CD4-positive, alpha-beta T cell (primary cell): ENCODE results near the gene PTGER3. TPM values are rescaled to one million over a fixed set of nuclear protein-coding genes. Genes with fewer than 3 reads are reported as not detected.

Source experiments
- ATAC-seq: fragments of 200-7000 bp; cut with Tn5 transposase; one replicate; pipeline ENCODE4 v1.10.0; 2022; ENCODE audit warnings: mild to moderate bottlenecking; ENCODE audit not compliant: poor library complexity
- CTCF ChIA-PET: fragments of 350-600 bp; sonication (Branson Sonifier 250); formaldehyde crosslinking; loops from one replicate; lab custom pipeline; 2021; ENCODE audit warnings: antibody characterized with exemption, inconsistent platforms; lab: Charles Lee
- POLR2A ChIA-PET: fragments of 350-600 bp; sonication (Branson Sonifier 250); formaldehyde crosslinking; loops from one replicate; lab custom pipeline; 2021; ENCODE audit warnings: antibody characterized with exemption, inconsistent platforms; lab: Charles Lee
- DNase-seq, 14 experiments: peaks; one replicate each; pipeline ENCODE4 v3.0.0-alpha.2; 2013 to 2020; ENCODE audit warnings: mixed read lengths in 2 of 14
- H3K27ac ChIP-seq, 2 donors: one replicate each; pipeline versions ENCODE4 v1.5.1 to v1.7.0; 2013; ENCODE audit warnings: low read length in 2 of 2, low read depth in 1 of 2, mild to moderate bottlenecking in 1 of 2
- H3K27me3 ChIP-seq, 2 experiments: 1 replicate in 1 of 2; 2 replicates in 1 of 2; pipeline versions ENCODE4 v1.6.1 to v1.7.0; 2013; ENCODE audit warnings: low read length in 2 of 2, control low read depth in 1 of 2, mild to moderate bottlenecking in 1 of 2, moderate library complexity in 1 of 2; ENCODE audit not compliant: insufficient read depth in 2 of 2, control insufficient read depth in 1 of 2
- H3K36me3 ChIP-seq: one replicate; pipeline ENCODE4 v1.6.1; 2013; ENCODE audit warnings: low read length, control low read depth; ENCODE audit not compliant: insufficient read depth
- H3K4me1 ChIP-seq: one replicate; pipeline ENCODE4 v1.6.1; 2013; ENCODE audit warnings: low read length, control low read depth; ENCODE audit not compliant: insufficient read depth
- H3K4me3 ChIP-seq: one replicate; pipeline ENCODE4 v1.5.1; 2013; ENCODE audit warnings: mild to moderate bottlenecking, low read length, moderate library complexity
- H3K9me3 ChIP-seq, 2 experiments: 1 replicate in 1 of 2; 2 replicates in 1 of 2; pipeline versions ENCODE4 v1.6.1 to v1.7.0; 2013; ENCODE audit warnings: low read length in 2 of 2, mild to moderate bottlenecking in 2 of 2, control low read depth in 1 of 2, moderate library complexity in 1 of 2; ENCODE audit not compliant: control insufficient read depth in 1 of 2, insufficient read depth in 1 of 2
- H3K27ac Mint-ChIP-seq: one replicate; pipeline ENCODE4 v1.8.0; 2020; ENCODE audit warnings: mixed read lengths
- H3K27me3 Mint-ChIP-seq: one replicate; pipeline ENCODE4 v1.8.0; 2021; ENCODE audit warnings: mixed read lengths
- H3K36me3 Mint-ChIP-seq: one replicate; pipeline ENCODE4 v1.8.0; 2021; ENCODE audit warnings: low read depth, mixed read lengths
- H3K4me1 Mint-ChIP-seq: one replicate; pipeline ENCODE4 v1.8.0; 2021; ENCODE audit warnings: low read depth, mixed read lengths
- H3K4me3 Mint-ChIP-seq: one replicate; pipeline ENCODE4 v1.8.0; 2020; ENCODE audit warnings: mild to moderate bottlenecking, mixed read lengths
- H3K9me3 Mint-ChIP-seq: one replicate; pipeline ENCODE4 v1.8.0; 2020; ENCODE audit warnings: mixed read lengths
- intact Hi-C, 2 experiments: fragments of 100-400 bp; cut with DNase I in 1 of 2; cut with micrococcal nuclease in 1 of 2; formaldehyde crosslinking; loops; one replicate each; pipeline versions ENCODE4 v1.15.1 to v1.9.0; 2023 to 2025; cut with DNase I, micrococcal nuclease
- total RNA-seq, 174 experiments: library from RNA in 2 of 174; stranded (reverse) in 2 of 174; gene quantifications; one replicate each; pipeline ENCODE4 v1.2.3 and lab custom pipeline; 2021 to 2026
- TF ChIP-seq, protein P1 (sequence below): fragments of 200-600 bp; IDR thresholded peaks from one replicate; pipeline ENCODE4 v1.8.0; 2022; ENCODE audit warnings: antibody characterized with exemption, mild to moderate bottlenecking

Gene PTGER3
- total RNA-seq, 2 experiments from 2014 or later = not detected

- peaks cover 0 to 8% of the 10 kb centered on the region in 2 experiments for H3K27me3 ChIP-seq
- H3K4me3 ChIP-seq = no peak overlapping the region
- Mint-ChIP-seq H3K27ac (no peak overlapping the region), H3K9me3 (no peaks in the 10 kb centered on the region), H3K27me3 (peaks cover 11% of the 10 kb centered on the region), H3K36me3 (no peaks in the 10 kb centered on the region), H3K4me1 (no peaks in the 10 kb centered on the region), H3K4me3 (no peak overlapping the region)
- H3K9me3 ChIP-seq = no peaks in the 10 kb centered on the region
- ATAC-seq = no peak
- CTCF ChIA-PET = interaction anchor here (1.5 kb wide), 1 partner anchor 10 kb away, joined by 3 read pairs; no protein-coding TSS in a partner anchor
- H3K36me3 ChIP-seq = no peaks in the 10 kb centered on the region
- no peaks in the 10 kb centered on the region for H3K4me1 ChIP-seq
- TF ChIP-seq, protein P1, sequence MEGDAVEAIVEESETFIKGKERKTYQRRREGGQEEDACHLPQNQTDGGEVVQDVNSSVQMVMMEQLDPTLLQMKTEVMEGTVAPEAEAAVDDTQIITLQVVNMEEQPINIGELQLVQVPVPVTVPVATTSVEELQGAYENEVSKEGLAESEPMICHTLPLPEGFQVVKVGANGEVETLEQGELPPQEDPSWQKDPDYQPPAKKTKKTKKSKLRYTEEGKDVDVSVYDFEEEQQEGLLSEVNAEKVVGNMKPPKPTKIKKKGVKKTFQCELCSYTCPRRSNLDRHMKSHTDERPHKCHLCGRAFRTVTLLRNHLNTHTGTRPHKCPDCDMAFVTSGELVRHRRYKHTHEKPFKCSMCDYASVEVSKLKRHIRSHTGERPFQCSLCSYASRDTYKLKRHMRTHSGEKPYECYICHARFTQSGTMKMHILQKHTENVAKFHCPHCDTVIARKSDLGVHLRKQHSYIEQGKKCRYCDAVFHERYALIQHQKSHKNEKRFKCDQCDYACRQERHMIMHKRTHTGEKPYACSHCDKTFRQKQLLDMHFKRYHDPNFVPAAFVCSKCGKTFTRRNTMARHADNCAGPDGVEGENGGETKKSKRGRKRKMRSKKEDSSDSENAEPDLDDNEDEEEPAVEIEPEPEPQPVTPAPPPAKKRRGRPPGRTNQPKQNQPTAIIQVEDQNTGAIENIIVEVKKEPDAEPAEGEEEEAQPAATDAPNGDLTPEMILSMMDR = no peak
- intact Hi-C loops = no loop called here
- no peak for DNase-seq
- POLR2A ChIA-PET = no interaction called here
- no peak overlapping the region for H3K27ac ChIP-seq
These were observed 28.8 kb downstream of the PTGER3 start for GRCh38 chr1:71018791-71019190.

GRCh38 chr1:71015745-71016144 is 31.9 kb downstream of the PTGER3 start:
- H3K4me3 Mint-ChIP-seq = no peak overlapping the region
- no peaks in the 10 kb centered on the region for H3K36me3 Mint-ChIP-seq
- no peaks in the 10 kb centered on the region for H3K4me1 Mint-ChIP-seq
- ATAC-seq = no peak
- H3K27ac ChIP-seq = no peak overlapping the region
- H3K9me3 Mint-ChIP-seq = no peaks in the 10 kb centered on the region
- no peaks in the 10 kb centered on the region for H3K36me3 ChIP-seq
- H3K27me3 ChIP-seq = peaks cover 0 to 8% of the 10 kb centered on the region in 2 experiments
- intact Hi-C loops = no loop called here
- ChIA-PET CTCF (interaction anchor here (1.6 kb wide), 1 partner anchor 14 kb away, joined by 3 read pairs; no protein-coding TSS in a partner anchor), POLR2A (no interaction called here)
- peaks cover 16% of the 10 kb centered on the region for H3K27me3 Mint-ChIP-seq
- DNase-seq = no peak
- H3K4me1 ChIP-seq = no peaks in the 10 kb centered on the region
- TF ChIP-seq, protein P1 = no peak
- H3K27ac Mint-ChIP-seq = no peak overlapping the region
- H3K9me3 ChIP-seq = no peaks in the 10 kb centered on the region
- no peak overlapping the region for H3K4me3 ChIP-seq

GRCh38 chr1:71014178-71014579 is 33.4 kb downstream of the PTGER3 start:
- TF ChIP-seq, protein P1 = no peak
- no peak for DNase-seq
- POLR2A ChIA-PET = no interaction called here
- intact Hi-C loops = no loop called here
- Histone ChIP-seq H3K4me1 (no peaks in the 10 kb centered on the region), H3K27ac (no peak overlapping the region), H3K27me3 (no peaks in the 10 kb centered on the region), H3K9me3 (no peaks in the 10 kb centered on the region), H3K4me3 (no peak overlapping the region), H3K36me3 (no peaks in the 10 kb centered on the region)
- Mint-ChIP-seq H3K4me3 (no peak overlapping the region), H3K36me3 (no peaks in the 10 kb centered on the region), H3K4me1 (no peaks in the 10 kb centered on the region), H3K27ac (no peak overlapping the region), H3K27me3 (peaks cover 16% of the 10 kb centered on the region), H3K9me3 (no peaks in the 10 kb centered on the region)
- ATAC-seq = no peak
- CTCF ChIA-PET = no interaction called here
